ENCODE data around the gene DTX2.
"Not testable (repeated sequence)": the region's sequence is repeated elsewhere in the genome, so short reads cannot be mapped to it uniquely, and the experiment has no call there.

DNA sequence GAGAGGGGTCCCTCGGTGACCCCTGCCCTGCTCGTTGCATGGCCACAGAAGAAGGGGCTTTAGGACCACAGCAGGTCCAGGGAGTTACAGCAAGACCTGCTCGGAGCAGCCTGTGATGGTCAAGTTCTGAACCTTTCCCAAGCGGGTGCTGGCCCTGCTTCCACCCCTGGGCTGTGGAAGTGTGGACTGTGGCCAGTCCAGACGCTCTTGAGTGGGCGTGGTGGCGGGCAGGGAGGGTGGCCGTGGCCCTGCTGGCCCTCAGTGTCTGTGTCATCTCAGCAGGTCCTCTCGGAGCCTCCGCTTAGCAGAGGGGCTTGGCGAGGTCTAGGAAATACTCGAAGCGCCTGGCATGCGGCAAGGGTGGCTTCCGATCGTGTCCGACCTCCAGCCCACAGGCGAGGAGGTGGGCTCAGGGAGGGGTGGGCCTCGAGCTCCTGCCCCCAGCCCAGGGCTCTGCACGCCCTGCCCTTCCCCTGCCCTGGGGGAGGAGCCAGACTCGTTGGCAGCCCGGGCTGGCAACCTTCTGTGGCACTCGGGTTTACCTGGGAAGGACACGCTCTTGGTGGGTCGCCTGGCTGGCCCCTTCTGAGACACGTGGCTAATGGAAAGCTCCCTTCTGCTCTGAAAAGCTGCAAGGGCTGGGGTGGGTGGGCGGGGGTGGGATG is 36.5 kb downstream of the DTX2 start:
- TF ChIP-seq EZH2phosphoT487 (IDR thresholded peaks at IDR 0.05; ENCODE audit: borderline replicate concordance, low read length); CTCF (IDR thresholded peaks at IDR 0.05; ENCODE audit: low read depth, low read length, poor library complexity, severe bottlenecking): not testable (repeated sequence)
